Measurements from ENCODE around the gene DNAAF1.
"Not testable (repeated sequence)": the region's sequence is repeated elsewhere in the genome, so short reads cannot be mapped to it uniquely, and the experiment has no call there.

DNAAF1 gene

DNA sequence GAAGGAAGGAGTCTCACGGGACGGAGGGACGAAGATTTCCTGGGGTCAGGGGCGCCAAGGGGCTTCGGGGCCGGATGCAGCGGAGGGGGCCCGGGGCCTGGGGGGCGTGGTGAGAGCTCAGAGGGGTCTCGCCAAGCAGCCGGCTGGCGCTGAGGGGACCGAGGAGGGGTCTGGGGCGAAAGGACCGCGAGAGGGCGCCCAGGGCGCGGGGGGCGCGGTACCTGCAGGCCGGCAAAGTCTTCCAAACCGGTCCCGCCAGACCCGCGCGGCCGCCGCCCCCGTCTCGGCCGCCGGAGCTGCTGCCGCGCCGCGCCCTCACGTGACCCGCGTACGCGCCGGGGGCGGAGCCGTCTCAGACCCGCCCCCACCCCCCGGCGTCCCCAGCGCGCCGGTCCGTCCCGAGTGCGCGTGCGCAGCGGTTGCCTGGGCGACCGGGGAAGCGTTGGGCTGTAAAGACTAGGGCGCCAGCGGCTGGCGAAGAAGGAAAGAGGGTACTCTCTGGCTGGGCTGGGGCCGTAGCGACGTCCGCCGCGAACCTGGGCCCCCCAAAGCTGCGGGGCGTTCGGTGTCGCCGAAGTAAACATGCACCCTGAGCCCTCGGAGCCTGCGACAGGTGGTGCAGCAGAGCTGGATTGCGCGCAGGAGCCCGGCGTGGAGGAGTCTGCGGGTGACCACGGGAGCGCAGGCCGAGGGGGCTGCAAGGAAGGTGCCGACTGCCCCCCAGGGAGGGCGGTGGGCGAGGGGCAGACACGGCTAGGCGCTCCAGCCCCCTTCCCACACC, at the start of gene DNAAF1, which contains the start of gene HSDL1:
Gene DNAAF1 (plus strand): TSS at position 450 of the 781 bp plus-strand sequence. CDS start 133 bp downstream, at position 583.
Gene HSDL1 (minus strand): TSS at position 319 of the 781 bp plus-strand sequence. CDS start 13,856 bp downstream, outside the sequence.
- DNase-seq = peak; percentile 66

DNA sequence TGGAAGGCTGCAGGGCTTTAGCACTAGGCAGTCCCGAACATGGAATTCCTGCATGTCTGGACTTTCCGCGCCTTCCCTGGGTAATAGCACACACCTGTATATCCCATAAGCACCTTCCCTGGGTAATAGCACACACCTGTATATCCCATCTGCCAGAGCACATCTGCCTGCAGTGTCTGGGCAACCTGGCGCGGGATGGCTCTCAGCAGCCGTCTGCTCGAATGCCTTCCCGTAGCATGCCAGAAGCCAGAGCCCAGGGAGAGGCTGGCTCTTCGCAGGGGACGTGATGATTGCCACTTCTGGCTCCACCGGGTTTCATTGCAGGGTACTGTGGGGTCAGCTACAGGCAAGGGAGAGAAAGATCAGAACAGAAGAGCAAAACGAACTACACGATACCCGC, 49.6 kb upstream of the DNAAF1 start:
- no peak for DNase-seq

DNA sequence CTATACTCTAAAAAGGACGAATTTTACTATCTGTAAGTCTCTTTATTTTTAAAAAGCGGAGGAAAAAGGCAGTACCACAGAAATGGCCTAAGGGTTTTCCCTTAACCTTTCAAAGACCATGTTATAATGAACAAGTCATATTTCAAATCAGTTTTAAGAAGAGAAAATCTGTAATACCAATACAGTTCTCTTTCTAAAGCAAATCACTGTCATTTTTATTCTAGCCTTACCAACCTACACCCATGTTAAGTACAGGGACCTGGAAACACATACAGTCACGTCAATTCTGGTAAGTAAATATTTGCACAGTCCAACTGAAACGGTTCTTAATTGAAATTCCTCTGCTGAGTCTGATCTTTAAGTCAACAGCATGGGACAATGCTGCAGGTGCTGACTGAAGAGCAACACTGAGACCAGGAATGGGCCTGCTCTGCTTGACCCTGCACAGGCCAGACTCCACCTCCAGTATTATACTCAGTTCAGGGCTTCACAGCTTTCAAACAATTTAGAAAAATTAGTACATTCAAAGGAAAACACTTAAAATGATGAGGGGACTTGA, 48.6 kb upstream of the DNAAF1 start:
- no peak for DNase-seq

DNA sequence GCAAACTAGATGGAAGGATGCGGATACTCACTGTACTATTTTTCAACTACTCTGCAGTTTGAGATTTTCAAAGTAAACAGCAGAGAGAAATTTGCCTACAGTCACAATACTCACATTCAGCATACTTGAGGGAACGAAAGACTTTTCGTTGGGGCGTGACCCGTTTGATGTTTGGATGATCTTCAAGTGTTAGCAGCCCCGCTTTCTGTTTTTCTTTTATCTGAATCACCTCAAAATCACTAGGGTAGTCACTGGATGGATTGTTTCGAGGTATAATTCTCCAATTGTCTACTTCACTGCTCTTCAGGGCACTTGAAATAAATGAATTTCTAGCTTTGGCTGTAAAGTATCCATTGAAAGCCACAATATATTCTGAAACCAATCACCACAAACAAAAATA, 46.2 kb upstream of the DNAAF1 start:
- DNase-seq = no peak

DNA sequence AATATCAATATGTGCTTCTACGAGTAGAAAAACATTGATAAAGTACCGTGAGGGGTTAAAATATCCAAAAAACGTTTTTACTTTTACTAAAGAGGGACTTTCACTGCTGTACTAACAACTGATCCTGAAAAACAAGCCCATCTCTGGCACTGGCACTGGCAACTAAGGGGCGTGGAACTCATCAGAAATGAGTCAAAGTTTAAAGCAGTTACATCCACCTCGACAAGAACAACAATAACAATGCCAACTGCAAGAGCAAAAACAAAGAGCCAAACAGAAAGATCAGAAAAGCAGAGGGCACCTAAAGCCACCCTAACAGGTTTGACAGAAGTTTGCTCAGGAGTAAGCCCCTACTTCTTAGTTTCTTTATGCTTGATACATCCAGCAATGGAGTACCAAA, 41.4 kb upstream of the DNAAF1 start:
- no peak for DNase-seq

DNA sequence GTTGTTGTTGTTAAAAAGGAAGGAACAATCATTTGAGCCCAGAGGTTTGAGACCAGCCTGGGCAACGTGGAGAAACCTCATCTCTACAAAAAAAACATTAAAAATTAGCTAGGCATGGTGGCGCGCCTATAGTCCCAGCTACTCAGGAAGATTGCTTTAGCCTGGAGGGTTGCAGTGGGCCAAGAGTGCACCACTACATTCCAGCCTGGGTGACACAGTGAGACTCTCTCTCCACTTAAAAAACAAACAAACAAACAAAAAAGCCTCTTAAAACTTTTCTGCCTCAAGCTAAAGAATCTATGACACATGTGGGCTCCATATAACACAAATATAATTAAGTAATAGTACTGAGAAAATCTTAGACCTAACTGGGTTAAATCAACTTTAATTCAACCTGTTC, 40.9 kb upstream of the DNAAF1 start:
- no peak for DNase-seq

DNA sequence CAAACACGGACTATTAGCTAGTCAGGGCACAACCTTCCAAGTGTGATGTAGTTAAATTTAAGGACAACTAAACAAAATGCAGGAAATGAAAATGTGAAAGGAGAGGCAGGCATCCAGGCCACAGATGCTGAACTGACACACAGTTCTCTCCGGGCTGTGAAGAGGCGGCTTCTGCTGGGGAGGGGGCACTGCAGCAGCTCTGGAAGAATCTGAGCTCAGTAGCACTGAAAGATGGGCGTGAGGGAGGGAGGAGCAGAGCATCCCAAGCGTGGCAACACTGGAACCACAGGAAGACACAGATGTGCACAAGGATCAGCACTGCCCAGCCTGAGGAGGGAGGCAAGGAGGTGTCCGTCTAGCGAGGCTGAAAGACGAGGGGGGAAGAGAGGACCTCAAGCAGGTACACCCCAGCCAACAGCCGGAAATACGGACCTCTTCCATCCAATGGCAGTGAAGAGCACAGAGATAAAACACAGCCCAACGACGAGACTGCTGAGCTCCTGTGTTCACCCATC, 39.8 kb upstream of the DNAAF1 start:
- no peak for DNase-seq

DNA sequence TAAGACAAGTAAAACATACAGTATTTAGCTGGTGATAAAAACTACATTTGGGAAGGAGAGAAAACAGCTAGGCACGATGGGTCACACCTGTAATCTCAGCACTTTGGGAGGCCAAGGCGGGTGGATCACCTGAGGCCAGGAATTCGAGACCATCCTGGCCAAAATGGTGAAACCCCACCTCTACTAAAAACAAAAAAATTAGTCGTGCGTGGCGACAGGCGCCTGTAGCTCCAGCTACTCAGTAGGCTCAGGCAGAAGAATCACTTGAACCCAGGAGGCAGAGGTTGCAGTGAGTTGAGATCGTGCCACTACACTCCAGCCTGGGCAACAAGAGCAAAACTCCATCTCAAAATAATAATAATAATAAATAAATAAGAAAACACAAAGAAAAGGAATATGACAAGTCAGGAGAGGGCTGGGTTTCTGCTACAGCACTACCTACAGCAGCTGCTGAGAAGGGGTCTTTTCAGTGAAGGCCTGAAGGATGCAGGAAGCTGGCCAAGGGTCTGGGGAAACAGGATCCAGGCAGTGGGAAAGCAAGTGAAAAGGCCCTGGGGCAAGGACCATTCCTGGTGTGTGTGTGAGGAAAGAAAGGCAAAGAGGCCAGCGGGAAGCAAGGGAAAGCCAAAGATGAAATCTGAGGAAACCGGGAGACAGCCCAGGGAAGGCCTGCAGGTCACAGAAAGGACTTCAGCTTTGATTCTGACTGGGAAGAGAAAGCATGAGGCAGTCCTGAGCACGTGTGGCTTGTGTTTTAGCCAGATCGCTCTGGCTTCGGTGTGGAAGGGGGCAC, 39.0 kb upstream of the DNAAF1 start:
- DNase-seq = no peak

DNA sequence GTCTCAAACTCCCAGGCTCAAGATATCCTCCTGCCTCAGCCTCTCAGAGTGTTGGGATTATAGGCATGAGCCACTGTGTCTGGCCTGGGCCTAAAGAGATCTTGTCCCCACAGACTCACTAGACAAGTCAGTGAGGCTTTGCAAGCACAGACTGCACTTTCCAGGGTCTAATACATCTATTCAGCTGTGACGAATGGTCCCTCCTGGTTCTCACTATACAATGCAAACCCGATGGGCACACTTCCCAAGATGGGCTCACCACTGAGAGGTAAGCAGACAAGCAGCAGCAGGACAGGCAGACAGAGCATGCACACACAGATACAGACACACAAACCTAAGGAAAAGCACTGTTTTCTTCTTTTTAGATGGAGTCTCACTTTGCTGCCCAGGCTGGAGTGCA, 37.2 kb upstream of the DNAAF1 start:
- DNase-seq = no peak

DNA sequence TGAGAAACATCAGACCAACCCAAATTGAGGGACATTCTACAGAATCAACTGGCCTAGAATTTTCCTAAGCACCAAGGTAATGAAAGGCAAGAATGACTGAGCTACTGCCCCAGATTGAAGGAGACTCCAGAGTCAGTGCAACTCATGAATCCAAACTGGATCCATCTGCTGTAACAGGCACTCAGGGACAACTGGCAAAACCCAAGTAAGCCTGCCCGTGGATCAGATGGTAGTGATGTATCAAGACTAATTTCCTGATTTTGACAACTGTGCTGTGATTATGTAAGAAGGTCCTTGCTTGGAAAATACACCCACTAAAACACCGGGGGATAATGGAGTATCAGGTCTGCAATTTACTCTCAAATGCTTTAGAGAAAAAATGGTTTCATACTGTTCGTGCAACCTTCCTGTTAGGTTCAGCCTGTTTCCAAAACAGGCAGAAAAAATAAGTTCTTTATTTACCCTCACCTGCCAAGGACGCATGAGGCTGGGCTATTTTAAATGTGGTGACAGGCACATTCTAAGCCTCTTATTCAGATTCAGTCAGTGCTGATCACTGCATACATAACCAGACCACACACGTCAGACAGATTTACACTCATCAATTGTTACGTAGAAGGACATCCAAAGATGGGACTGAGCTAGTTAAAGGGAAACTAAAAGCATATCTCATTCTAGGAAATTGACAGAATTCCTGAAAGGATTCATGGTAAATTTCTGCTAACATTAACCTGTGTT, 35.3 kb upstream of the DNAAF1 start:
- no peak for DNase-seq

DNA sequence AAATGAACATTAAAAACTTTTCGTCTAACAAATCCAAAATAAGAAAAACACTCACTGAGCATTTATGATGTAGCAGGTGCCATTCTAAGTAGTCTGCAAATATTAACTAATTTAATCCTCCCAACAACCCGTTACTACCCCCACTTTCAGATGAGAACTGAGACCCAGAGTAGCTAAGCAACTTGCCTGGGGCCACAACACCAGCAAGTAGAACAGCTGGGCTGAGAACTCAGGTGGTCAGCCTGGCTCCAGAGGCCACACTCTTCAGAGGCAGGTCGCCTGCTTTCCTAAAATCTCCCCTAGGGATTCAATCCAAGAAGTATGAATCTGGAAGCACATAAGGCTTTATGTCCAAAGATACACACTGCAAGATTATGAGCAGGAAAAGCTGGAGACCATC, 34.6 kb upstream of the DNAAF1 start:
- no peak for DNase-seq

DNA sequence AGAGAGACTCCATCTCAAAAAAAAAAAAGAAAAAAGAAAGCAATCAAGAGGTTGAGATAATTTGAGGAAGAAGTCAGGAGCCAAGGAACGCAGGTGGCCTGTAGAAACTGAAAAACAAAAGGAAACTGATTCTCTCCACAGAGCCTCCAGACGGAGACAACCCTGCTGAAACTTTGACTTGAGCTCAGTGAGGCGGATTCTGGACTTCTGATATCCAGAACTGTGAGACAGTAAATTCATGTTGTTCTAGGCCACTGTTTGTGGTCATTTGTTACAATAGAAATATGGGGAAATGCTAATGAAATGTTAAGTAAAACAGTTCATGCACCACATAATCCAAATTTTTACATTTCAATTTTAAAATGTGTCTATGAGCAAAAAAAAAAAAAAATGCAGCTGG, 33.6 kb upstream of the DNAAF1 start:
- DNase-seq = no peak

DNA sequence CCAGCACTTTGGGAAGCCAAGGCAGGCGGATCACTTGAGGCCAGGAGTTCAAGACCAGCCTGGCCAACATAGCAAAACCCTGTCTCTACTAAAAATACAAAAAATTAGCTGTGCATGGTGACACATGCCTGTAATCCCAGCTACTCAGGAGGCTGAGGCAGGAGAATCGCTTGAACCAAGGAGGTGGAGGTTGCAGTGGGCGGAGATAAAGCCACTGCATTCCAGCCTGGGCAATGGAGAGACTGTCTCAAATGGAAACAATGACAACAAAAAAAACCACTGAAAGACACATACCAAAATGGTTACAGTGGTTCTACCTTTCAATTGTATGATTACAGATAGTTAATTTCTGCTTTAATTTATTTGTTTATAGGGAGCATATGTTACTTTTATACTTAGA, 33.2 kb upstream of the DNAAF1 start:
- not testable (repeated sequence) for DNase-seq

DNA sequence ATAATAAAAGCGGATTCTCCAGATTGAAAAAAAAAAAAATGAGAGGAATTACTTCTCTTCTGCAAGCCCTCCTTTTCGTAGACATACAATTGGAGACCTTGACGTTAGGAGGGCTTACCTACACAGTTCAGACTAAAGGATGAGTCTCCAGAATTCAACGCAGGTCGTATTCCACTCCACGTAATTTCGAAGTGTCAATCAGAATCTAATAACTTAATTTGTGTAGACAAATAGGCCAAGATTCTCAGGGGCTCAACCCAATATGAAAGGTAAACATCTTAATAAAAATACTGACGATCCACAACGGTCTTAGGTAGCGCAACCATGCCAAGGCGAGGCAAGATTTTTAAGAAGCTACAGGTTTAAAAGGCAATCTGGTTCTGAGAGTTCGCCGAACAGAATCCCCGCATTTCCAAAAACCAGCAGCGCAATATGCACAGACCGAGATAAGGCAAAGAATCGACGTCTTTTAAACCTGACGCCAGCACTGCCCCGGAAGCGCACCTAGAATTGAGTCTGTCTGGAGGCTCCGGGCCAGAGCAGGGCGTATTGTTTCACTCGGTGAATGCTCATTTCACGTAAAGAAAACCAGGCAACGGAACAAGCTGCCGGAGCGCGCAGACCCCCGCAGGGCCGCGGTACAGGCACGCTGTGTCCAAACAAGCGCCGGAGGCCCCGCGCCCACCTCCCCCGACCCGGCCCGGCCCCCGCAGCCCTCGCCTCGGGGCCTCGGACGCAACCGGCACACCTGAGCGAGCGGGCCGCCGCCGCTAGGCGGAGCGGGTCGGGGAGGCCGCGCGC, 29.0 kb upstream of the DNAAF1 start:
- no peak for DNase-seq

DNA sequence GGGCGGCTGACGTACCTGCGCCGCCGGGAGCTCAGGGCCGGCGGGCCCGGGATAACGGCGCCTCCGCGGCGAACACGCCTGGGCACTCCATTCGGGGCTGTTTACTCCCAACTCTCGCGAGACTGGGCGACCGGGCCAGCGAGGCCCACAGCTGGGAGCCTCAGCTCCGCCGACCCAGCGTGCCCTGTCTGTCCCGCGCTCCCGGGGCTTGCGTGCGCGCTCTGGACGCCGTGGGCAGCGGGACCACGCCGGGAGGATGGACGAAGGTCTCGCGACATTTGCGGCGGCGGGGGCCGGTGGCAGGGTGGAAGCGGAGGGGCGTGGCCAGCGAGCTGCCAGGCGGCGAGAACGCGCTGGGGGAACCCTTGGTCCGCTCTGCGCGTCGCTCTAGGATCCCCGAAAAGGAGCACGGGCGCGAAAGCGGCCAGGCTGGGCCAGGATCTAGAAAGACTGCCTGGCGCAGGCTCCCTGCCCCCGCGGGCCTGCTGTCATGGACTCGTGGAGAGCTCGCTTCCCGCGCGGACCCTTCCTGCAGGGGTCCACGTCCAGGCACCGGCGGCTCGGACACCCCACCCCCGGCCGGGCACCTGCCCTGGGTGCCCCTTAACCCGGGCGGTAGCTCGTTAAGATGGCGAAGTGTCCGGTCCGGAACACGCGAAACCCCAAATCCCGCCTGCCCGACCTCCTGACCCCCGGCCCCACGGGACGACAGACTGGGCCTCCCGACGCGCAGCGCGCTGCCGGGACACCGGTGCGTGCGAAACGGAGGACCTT, 28.2 kb upstream of the DNAAF1 start, which contains the start of gene MBTPS1:
Gene MBTPS1 (minus strand): TSS at position 223 of the 774 bp plus-strand sequence. CDS start 15,159 bp downstream, outside the sequence.
- peak; percentile 93 for DNase-seq

DNA sequence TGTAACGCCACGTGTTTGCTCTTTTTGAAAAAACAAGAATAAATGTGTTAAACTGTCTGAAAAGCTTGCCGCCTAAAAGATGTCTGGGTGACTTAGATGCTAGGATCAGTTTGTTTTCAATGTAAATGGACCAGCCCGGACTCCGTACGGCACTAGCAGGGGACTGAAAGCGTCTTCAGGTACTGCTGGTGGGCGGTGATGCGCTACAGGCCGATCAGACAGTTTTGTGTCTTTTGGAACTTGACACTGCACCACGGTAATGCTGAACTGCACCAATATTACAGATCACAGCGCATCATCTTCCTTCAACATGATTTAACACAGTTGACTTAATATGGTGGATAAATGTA, 27.6 kb upstream of the DNAAF1 start:
- DNase-seq = no peak

DNA sequence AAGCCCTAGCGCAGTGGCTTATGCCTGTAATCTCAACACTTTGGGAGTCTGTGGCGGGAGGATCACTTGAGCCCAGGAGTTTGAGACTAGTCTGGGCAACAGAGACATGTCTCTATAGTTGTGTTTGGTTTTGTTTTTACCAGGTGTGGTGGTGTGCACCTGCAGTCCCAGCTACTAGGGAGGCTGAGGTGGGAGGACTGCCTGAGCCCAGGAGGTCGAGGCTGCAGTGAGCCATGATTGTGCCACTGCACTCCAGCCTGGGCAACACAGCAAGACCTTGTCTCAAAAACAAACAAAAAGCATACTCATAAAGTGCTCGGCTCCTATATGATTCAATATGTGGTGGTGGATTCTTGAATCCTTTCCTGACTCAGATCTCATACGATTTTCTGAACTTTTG, 26.8 kb upstream of the DNAAF1 start:
- DNase-seq = not testable (repeated sequence)

DNA sequence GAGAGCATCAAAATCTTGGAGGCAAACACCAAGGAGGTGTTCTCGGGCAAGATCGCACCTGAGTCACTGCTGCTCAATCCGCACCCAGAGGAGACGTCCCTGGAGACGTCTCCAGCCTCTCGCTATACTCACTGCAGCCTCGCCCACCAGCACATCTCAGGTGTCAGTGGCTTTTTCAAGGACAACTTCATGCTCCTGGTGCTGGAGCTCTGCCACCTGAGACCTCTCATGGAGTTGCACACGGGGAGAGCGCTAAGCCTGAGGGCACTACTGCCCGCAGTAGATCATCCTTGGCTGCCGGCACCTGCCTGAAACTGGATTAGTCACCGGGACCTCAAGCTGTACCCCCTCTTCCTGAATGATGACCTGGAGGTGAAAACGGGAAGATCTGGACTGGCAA, 25.7 kb upstream of the DNAAF1 start:
- no peak for DNase-seq

DNA sequence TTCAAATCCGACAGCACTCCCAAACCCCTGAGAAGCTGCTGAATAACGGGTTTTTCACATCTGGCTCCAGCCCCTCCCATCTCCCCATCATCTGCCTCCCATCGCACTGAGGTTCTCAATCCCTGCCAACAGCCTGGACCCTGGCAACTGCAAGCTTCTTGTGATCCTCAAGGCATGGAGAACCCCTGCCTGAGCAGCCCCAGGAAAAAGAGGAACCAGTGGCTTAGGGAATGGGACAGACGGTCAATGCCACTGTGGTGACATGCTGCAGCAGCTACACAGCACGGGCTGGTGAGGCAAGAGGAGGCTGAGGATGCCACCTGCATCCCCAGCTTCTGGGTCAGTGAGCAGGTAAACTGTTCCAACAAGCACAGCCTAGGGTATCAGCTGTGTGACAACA, 25.1 kb upstream of the DNAAF1 start:
- DNase-seq = no peak

DNA sequence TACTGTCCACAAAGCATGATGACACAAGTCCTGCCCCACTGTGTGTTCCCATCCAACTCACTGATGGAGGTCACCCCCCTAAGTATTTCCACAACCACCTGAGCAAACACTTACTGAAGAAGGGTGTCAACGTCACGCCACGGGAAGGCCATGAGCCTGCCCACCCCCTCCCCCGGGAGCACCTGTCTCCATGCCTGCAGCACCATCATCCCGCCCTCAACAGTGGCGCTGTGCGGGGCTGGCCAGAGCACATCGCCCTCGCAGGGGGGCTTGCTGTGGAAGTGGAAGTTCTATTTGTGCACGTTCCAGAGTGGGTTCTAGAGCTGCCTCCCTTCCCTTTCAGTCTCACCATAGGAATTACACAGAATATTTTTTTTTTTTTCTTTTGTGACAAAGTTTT, 24.1 kb upstream of the DNAAF1 start:
- no peak for DNase-seq
